NT2/D1 (cell line): Measurements from ENCODE around the gene UBAC2.

Experiments
- SUZ12 ChIP-seq: IDR thresholded peaks from 2 replicates; pipeline ENCODE4 v1.6.1; 2011; ENCODE audit not compliant: insufficient read length, insufficient read depth; ENCODE audit errors: extremely low read depth
- YY1 ChIP-seq: IDR thresholded peaks from 2 replicates; pipeline ENCODE4 v1.6.1; 2011; ENCODE audit not compliant: insufficient read length, insufficient read depth
- ZNF274 ChIP-seq: IDR thresholded peaks from 2 replicates; pipeline ENCODE4 v1.6.1; 2011; ENCODE audit warnings: mild to moderate bottlenecking, low read depth, low read length

DNA sequence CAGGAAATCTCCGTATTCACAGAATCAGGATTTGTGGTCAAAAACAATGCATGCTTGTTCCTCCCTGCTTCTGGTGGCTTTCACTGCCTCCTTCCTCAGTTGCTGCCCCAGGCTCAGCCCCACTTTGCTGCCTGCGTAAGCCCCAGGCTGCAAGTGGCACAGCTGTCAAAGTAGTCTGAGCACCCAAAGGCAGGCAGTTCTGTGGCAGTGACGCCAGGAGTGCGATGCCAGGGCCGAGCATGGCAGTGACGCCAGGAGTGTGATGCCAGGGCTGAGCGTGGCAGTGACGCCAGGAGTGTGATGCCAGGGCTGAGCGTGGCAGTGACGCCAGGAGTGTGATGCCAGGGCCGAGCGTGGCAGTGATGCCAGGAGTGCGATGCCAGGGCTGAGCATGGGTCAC is 183.8 kb downstream of the UBAC2 start:
- no peak for TF ChIP-seq ZNF274
- no peak for TF ChIP-seq SUZ12
- no peak for TF ChIP-seq YY1
